NK-92 treated with Interleukin-12 subunit alpha and Interleukin-12 subunit beta, amount 100 ng/mL, for 24 hours (cell line): ENCODE results near the gene IRF1.

ENCODE experiments used
- DNase-seq: peaks from one replicate; lab custom pipeline; 2025; lab: John Stamatoyannopoulos, UW

Gene IRF1

DNA sequence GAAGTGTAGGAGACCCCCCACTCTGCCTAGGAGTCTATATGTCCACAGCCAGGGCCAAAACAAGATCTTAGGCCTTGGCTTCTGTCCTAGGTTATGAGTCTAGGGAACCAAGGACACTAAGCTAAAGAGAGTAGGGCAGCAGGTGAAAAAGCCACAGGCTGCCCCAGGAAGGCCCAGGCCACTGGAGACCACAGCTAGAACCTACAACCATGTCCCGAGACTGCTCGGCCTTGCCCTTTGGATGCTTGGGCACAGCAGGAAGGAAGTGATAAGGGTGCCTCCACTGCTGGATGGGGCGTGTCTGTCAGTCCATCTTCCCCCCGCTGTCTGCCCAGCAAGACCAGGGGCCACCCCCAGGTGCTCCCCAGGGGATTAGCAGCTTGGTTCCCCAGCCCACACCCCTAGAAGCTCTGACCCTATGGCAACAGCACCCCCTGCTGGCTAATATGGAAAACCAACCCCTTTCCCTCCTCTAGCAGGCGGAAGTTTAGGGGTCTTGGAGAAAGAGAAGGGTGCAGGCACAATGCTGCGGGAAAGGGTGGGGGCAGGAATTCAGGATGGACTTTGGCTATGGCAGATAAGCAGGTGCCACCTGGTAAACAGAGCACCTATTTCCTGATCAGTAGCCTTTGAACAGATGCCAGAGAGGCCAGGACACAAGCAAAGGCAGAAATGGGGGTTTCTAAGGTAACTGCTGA lies 10.5 kb upstream of the IRF1 start:
- DNase-seq: peak; percentile 63

DNA sequence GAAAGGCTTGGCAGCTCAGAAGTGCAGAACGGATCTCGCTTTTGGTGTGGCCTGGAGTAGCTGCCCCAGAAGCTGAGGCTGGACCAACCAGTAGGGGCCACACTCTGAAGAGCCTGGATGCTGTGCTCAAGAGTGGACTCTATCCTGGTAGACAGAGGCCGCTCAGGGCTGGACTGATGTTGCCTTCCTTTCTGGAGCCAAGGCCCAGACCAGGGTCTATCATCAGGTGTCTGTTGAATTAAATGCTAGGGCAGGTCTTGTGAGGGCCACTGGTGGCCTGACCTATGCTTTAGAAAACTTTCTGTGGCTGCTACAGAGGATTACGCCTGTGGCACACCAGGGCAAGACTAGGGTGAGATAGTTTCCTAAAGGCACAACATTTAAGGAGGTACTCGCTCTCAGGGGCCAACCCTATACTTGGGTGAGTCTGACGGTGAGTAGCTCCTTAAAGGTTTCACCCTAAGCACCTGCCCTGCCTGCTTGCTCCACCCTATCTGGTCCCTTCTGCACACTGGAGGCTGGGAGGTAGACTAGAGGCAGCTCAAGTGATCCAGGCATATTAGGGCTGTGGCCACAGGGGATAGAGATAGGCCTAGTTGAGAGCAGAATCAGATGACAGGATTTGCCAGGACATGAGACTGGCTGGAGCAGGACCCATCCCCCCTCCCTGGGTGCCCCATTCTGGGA lies 9.8 kb upstream of the IRF1 start:
- DNase-seq: no peak

DNA sequence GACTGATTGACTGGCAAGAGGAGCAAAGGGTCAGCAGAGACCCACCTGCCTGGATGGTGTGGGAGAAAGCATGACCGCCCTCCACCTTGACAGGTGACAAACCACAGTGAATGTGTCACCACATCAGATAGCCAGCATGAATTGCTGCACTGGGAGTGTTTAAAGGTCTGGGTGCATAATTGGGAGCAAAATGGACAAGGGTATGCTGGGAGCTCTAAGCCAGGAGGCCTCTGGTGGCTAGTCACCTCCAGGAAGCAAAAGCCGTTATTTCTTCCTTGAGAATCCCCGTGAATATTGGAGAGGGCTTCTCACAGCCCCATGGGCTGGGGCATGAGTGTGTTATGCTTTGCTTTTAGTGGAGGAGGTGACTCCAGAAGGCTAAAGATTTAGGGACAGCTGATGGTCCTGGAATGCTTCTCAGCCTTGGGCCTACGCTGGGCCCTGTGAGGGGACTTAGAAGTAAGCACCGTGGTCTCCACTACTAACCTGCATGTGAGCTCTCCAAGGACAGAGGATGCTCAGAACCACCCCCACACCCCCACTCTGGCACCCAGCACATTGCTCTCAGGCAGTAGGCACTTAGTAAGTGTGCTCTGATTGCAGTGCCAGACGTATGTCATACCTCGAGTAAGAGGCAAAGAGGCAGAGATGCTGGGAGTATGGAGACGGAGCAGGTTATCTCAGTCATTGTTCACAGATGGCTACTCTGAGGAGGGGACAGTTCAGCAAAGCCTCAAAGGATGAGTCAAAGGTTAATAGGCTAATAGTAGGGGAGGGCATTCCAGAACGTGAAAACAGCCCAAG lies 9.1 kb upstream of the IRF1 start:
- DNase-seq: no peak

DNA sequence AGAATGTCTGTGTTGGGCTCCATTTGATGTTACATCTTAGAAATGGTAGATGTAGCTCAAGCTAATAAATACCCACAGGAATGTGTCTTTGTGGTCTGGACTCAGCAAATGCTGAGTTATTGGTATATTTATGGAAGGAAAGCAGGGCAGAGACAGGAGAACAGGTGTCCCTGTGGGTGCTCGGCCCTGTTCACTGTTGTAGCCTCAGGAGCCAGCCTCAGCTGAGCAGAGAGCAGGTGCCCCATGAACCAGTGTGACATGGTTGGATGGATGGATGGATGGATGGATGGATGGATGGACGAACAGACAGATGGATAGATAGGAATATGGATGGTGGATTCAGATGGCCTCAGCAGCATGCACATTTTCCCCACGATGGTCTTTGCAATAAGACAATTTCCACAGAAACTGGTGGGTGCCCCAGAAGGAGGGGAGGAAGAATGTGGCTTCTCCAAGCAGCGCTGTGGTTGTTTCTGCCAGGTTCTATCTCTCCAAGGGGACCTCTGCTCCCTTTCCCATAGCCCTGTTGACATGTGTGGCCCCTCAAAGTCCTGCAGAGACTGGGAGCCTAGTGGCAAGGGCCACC lies 8.2 kb upstream of the IRF1 start:
- no peak for DNase-seq

DNA sequence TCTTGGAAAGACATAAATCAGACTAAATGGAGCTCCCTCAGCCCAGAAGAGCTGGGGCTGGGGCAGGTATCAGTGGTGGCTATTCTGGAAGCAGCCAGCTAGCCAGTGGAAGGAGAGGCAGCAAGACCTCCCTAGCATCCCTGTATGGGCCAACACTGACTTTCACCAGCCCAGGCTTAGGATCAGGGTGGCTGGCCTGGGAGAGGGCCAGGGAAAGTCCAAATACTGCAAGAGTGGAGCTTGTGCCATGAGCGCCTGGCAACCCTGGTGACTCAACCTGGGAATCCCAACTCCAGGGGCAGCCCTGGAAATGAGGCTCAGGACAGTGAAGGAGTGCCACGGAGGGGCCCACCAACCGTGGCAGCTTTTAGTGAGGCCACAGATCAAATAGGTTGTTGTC lies 7.6 kb upstream of the IRF1 start:
- no peak for DNase-seq

DNA sequence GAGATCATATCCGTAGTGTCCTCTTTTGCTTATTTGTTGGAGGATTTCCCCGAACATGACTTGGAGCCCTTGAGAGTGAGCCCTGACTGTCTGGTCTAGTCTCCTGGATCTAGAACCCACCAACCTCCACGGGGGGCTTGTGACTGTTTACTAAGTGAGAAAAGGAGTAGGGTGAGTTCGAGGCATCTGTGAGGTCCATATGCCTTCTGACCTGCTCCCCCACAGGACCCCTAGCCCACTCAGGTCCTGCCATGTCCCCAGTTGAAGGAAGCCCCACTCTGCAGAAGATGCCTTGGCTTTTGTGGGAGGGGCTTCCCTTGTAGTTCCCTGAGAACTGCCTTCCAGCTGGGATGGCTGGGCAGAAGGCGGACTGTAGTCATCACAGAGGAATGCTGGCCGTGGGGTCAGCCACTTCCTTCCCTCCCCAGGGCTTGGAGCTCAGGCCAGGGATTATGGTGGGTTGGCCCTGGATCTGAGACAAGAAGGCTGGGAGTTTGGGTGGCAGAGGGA lies 7.0 kb upstream of the IRF1 start:
- no peak for DNase-seq

DNA sequence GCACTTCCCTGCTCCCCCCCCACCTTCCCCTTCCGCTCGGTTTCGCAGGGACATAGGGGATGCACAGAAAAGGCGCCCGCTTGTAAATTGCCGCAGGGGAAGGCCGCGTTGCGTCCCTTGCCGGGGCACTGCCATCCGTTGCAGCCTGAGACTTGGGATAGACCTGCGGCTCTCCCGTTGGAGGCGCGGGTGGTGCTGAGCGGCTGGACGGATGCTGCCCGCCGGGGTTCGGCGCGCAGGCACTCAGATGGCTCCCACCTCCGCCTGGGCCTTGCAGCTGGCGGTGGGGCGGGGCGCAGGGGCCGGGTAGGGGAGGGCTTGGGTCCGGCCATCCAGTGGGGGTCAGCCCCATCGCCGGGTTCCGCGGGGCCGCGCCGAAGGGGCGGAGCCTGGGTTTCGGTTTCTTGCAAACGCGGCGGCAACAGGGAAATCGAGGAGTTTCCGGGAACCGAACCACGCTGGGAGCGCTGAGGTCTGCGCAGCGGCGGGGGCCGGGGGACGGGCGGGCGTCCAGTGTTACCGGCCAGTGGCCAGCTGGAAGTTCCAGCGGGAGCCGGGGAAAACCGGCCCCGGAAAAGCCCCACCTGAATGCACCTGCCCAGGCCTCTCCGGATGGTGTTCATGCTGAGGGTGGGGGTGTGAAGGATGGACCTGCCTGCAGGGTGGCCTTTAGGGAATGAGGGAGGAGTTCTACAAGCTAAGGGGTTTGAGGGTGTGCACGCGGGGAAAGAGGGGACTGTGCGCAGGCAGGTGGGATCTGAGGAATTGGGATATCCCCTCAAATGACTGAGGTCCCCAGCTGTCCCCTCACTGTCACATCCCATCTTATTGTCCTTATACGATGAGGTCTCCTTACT lies 6.3 kb upstream of the IRF1 start:
- DNase-seq: peak; percentile 90

DNA sequence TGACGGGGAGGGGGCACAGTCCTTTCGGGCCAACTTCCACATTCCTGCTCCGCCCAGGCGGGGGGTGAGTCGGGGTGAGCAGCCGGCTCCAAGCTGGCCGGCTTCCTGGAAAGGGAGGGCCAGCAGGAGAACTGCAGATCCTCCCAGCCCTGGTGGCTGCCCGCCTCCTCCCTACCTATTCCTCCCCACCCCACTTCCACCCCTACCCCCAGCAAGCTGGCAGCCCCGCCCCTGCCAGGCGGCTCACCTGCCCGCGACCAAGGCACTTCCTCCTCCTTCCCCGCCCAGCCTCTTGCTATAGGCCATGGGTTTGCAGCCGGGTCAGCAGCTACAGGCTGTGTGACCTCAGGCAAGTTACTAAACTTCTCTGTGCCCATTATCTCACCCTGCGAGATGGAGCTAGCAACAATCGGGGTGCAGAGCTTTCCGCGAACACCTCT lies 5.6 kb upstream of the IRF1 start:
- peak; percentile 95 for DNase-seq

DNA sequence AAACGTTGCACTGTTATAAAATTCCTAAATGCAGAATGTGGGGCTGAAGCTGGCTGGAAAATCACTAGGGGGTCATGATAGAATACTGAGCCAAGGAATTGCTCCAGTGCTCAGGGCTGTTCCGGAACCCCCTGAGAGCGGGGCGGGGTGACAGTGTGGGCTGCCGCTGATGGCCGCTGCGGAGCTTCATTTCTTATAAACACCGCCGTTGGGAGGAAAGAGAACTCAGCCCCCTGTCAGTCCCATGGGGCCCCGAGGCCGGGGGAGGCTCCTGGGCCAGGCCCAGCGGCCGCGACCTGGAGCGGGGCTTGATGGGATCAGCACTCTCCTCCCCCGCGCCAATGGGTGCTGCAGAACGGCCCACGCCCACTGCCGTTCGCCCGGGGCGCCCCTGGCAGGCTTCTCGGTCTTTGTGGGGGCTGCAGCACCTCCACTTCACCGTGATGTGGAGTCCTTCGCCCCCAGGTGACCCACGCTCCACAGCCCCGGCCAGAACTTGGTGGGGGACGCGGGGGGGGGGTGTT lies 5.2 kb upstream of the IRF1 start:
- DNase-seq: peak; percentile 84

DNA sequence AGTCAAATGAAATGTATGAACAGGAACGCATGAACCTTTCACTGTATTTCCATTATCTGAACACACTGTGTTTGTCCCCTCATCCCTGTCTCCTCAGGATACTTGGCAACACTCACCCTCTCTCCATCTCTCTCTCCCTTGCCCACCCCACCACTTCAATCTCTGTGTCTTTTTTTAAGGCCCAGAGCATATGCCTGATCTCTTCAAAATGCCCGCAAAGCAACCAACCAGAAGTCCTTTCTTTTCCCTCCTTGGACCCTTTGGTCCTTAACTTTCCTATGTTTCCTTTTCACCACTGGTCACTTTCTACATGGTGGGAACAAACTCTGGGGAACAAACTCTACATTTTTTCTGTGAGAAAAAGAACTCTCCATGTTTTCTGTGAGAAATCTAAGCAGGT lies 3.2 kb upstream of the IRF1 start:
- DNase-seq: no peak

DNA sequence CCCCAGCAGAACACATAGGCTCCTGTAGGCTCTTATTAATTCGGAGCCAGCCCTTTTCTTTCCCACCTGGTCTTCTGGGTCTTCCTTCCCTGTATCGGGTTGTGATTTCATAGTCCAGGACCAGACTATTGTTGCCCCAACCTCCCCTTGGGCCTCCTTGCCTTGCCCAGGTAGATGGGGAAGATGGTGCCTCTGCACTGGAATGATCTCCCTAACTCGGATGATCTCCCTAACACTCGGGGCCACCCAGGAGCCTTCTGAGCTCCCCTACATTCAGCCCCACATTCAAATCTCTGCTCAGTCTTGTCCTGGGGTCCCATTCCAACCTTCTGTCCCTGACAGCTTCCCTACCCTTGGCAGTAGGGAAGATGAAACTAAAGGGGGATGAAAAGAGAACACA lies 2.7 kb upstream of the IRF1 start:
- DNase-seq: no peak

DNA sequence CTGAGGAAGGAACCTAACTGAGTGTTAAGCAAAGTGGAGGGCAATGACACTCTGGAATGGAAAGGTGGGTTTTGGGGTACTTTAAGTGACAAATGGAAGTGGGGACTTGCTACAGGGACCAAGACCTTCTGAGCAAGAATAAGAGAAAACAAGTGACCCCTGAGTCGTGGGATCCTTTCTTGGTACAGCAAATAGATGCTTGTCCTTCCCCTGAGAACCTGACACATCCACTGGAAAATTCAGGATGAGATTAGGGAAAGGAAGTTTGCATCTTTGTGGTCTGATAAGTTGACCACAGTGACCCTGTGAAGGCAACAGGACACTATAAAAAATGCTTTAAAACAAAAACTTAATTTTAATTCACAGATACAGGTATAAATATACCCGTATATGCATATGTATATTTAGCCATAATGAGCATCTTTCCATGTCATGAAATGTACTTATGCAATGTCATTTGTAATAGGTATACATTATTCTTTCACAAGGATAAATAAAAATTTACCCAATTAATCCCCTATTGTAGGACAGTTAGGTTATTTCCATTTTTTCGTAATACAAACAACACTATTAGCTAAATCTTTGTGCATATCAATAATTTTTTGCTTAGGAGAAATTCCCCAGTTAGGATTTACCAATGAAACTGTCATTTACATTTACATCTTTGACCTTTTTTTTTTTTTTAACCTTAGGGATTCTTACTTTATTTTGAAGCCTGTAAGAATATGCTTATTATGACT lies 2.0 kb upstream of the IRF1 start:
- no peak for DNase-seq

DNA sequence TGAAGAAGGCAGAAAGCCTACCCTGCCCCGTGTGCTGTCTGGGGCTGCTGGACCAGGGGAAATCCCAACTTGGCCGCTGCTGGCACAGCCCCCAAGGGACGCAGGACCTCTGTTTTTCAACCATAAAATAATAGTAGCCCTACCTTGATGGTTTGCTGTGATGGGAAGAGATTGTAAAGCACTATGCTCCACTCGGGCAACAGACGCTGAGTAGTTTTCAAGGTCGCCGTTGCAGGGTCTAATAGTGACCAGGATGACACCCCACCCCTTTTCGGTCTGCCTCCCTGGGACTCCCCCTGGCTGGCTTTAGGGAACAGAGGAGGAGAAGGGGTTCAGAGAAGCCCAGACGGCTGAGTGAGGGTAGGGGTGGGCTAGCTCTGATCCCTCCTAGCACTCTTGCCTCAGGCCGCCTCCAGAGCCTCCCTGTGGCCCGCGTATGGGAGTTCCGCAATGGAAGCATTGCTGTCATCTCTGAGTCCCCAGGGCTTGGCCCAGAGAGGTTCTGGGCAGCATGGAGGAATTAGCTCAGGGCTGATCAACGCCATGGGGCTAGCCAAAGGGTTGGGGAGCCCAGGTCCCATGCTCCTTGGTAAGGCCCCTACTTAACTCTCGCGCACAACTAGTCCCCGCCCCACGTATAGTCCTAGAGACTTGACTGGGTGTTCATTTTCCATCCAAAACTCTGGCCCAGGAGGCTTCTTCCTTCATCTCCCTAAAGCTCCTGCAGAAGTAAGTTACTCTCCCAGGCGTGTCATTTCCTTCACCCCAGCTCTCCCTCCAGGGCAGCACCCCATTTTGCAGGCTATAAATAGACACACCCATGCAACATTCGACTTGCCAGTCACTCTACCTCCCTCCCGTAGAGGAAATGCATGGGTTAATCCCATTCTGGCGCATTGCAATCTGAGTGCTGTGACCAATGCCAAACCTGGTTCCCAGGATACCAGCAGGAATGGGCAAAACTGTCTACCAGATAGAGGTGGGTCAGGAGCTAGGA lies 1.1 kb upstream of the IRF1 start:
- DNase-seq: no peak

DNA sequence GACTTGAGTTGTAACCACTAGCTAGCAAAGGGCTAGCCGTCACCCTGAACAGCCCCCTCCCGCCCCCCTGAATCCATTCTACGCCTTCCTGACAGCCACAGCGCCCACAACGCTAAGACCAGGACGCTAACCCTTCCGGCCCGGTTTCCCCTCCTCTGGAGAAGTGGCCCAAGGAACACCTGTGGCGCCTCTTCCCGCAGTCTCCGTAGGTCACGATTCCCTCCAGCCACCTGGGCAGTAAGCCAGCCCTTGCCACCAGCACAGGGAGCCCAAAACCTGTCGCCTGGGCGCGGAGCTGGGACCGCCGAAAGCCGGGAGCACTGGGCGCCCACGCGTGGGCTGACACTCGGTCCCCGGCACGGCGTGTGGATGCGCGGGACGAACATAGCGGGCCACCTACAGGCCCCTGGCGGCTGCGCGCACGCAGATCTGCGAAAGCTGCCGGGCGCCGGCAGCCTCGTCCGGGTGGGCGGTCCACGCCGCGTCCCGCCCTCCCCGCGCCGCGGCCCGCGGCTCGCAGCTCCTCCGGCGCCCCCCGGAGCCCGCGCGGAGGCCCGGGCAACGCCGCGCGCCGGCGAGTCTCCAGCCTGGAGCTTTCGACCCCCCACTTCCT lies 596 bp downstream of the IRF1 start:
- DNase-seq: no peak

DNA sequence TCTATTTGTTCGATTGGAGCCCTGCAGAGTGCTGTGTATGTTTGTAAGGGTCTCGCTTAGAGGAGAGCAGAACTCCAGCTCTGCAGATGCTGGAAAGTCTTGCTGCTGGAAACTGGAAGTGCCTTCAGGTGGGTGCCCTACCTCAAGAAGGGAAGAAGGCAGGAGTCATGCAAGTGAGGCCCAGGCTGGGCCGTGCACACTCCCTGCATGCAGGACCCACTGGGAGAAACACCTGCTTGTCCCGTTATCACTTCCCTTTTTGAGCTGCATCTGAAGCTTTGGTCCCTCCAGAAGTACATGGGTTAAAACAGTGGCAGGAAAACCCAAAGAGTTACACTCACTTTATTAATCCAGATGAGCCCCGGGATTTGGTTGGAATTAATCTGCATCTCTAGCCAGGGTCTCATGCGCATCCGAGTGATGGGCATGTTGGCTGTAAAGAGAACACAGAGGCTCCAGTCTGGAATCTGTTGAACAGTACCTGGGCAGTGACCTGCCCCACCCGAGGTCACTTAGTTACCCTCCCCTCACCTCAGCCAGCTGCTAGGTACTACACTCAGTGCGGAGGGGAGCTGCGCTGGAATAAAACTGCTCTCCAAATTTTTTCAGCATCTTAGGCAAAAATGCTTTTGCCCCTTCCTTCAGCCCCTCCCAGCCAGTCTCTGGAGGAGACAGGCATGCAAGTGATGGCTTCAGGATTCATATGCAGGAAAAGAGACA lies 1.4 kb downstream of the IRF1 start:
- no peak for DNase-seq

DNA sequence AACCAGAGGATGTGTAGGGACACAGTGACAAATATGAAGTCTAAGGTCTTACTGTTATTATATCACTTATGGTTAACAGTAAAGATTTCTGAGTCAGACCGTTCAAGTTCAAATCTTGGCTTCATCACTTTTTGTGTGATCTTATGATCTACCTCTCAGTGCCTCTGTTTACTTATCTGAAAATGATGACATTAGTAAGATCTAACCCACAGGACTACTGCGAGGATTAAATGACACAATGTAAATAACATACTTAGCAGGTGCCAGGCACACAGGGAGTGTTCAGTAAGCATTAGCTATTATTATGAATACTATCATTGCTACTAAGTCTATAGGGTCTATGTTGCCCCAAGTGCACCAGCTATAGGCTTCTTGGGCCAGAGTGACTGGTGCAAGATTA lies 2.0 kb downstream of the IRF1 start:
- DNase-seq: no peak

DNA sequence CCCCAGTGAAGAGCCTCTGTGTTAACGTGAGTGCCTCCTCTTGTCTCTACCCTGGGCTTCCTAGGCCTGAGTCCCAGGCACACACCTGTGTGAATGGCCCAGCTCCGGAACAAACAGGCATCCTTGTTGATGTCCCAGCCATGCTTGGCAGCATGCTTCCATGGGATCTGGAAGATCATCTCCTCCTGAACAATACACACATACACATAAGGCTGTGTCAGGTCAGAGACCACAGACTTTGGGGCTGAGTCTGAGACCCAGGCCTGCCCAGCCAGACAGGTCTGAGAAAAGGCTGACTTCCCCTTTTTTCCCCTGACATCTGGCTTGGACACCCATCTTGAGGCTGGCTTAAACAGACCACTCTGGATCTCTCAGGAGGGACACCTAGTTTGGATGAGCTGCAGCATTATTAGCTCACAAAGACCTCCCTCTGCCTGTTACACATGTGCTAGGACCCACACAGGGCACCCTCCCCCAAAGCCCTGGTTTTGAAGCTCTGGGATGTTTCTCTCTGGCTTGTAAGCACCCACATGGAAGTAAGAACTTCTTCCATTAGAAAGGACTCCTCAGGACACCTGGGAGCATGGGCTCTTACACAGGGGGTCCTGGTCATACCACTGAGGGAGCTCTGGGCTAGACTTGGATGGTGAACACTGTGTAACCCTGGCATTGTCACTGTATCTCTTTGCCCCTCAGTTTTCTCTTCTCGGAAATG lies 2.6 kb downstream of the IRF1 start:
- DNase-seq: no peak

DNA sequence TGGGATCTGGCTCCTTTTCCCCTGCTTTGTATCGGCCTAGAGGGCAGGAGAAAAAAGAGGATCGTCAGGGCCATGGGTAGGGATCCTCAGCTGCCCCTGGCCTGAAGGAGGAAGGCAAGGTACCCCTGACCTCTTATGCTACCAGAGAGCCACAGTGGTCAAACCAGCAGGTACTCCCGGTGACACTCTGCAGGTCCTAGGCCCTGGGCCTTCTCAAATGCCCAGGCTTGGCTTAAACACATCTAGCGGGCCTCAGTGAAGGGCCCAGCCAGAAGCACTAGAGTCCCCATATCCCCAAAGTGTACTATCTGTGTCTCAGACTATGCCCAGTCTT lies 3.5 kb downstream of the IRF1 start:
- no peak for DNase-seq
